ENCODE data around the gene INPP5F.
A peak's percentile ranks its signal among the peaks of the same experiment; 100 is the strongest.

The INPP5F gene

DNA sequence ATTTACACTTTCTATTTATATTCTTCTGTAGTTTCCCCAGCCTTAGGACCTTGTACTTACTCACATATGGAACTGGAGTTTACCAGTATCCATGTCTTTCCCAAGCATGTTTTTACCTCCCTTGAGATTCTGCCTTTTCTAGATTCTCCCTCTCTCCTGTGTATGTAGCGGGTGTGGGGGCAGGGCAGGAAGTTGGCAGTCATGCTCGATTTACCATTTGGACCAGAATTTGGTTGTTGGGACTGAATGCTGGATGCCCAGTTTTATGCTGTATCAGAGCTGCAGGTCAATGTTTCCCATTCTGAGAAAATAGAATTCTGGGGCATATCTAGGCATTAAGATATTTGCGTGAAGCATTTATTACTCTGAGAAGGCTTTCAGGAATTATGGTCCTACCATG is 14.2 kb downstream of the INPP5F start:
- TF ChIP-seq CTCF (IDR thresholded peaks at IDR 0.05; ENCODE audit: low read depth, low read length, missing control alignments), result no peak
- DNase-seq (ENCODE audit: low read depth), result no peak

DNA sequence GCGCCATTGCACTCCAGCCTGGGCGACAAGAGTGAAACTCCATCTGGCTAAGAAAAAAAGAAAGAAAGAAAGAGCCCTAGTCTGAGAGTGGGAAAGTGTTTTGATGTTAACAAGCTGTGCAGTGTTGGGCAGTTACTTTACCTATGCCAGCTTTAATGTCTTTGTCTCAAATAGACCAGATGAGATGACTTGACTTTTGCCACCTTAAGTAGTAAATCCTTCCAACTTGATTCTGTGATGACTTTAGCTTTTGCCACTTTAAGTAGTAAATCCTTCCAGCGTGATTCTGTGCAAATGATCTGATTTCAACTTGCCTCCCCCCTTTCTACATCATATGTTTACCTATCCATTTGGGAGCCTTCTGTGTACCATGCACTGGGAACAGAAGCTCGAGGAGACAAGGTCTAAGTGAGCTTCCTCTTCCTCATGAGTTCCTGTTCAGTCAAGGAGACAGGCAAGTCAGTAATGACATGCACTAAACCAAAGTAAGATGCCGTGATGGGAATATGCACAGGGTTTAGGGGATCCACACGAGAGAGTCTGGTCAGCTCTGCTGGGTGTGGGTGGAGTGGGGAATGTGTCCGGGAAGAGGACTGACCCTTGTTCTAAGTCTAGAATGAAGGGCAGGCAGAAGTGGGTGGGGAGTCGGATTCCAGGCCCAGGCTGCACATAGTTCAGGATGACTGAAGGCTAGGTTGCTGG is 17.2 kb downstream of the INPP5F start:
- no peak for DNase-seq (ENCODE audit: low read depth)
- TF ChIP-seq CTCF (IDR thresholded peaks at IDR 0.05; ENCODE audit: low read depth, low read length, missing control alignments), result no peak
- H3K4me3 ChIP-seq (ENCODE audit: low read depth, low read length), result no peak overlapping the region

More for the DNA sequence above, 14.2 kb downstream of the INPP5F start:
- no peak overlapping the region for H3K4me3 ChIP-seq (ENCODE audit: low read depth, low read length)

- no peak for TF ChIP-seq CTCF (IDR thresholded peaks at IDR 0.05; ENCODE audit: low read depth, low read length, missing control alignments)
- no peak for DNase-seq (ENCODE audit: low read depth)
- H3K4me3 ChIP-seq (ENCODE audit: low read depth, low read length), result no peak overlapping the region
Measured at GRCh38 chr10:119747940-119748339, 22.1 kb downstream of the INPP5F start.

- no peak for TF ChIP-seq CTCF (IDR thresholded peaks at IDR 0.05; ENCODE audit: low read depth, low read length, missing control alignments)
- no peak overlapping the region for H3K4me3 ChIP-seq (ENCODE audit: low read depth, low read length)
- DNase-seq (ENCODE audit: low read depth), result no peak
Measured at GRCh38 chr10:119748871-119749270, 23.0 kb downstream of the INPP5F start.

GRCh38 chr10:119749455-119749854 is 23.6 kb downstream of the INPP5F start:
- no peak for DNase-seq (ENCODE audit: low read depth)
- no peak for TF ChIP-seq CTCF (IDR thresholded peaks at IDR 0.05; ENCODE audit: low read depth, low read length, missing control alignments)
- no peak overlapping the region for H3K4me3 ChIP-seq (ENCODE audit: low read depth, low read length)

DNA sequence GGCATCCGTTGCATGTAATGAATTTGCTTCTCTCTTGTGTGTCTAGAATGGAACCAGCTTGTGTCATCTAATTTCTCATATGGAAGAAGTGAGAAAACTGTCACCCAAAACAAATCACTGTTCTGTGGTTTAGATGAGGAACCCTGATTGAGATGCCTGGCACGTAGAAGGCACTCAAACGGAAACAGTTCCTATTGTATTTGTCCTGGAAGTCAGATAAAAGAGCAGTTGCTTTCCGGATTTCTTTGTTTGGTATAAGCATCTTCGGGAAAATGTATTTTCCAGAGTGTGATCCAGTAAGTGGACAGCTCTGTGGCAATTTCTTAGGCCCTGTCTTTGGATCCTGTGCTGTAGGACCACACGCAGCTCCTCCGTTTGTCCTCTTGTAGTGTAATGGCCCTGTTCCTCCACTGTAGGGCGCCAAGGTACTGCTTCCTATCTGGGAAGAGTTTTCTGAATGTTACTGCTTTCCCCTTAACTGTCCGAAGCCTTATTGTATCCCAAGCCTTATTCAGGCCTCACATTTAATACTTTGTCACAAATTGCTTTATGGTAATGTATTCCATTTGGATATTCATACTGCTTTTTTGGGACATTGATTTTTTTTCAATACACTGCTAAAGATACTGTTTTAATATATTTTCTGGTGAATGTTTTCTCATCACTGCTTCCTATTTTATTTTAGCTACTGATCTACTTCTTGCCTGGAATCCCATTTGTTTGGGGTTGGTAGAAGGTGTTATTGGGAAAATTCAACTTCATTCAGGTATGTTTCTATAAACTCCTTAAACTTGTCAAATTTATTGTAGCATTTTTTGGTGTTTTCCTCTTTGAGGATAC is 24.8 kb downstream of the INPP5F start:
- peak; percentile 41 for DNase-seq (ENCODE audit: low read depth)
- no peak overlapping the region for H3K4me3 ChIP-seq (ENCODE audit: low read depth, low read length)
- TF ChIP-seq CTCF (IDR thresholded peaks at IDR 0.05; ENCODE audit: low read depth, low read length, missing control alignments), result peak; percentile 97
